AG10803 (cell line): ENCODE measurements around the gene DCST2.

Source experiments
- DNase-seq: peaks from one replicate; pipeline ENCODE4 v3.0.0; 2010; ENCODE audit warnings: low read depth
- H3K4me3 ChIP-seq: 2 replicates; pipeline ENCODE4 v1.5.1; 2011; ENCODE audit warnings: mild to moderate bottlenecking, low read length, control low read depth
- TF ChIP-seq, protein P1 (sequence below): conservative IDR thresholded peaks from 2 replicates; pipeline ENCODE4 v1.5.1; 2011; ENCODE audit warnings: mild to moderate bottlenecking, low read length, control low read depth, inconsistent platforms

DCST2 gene

DNA sequence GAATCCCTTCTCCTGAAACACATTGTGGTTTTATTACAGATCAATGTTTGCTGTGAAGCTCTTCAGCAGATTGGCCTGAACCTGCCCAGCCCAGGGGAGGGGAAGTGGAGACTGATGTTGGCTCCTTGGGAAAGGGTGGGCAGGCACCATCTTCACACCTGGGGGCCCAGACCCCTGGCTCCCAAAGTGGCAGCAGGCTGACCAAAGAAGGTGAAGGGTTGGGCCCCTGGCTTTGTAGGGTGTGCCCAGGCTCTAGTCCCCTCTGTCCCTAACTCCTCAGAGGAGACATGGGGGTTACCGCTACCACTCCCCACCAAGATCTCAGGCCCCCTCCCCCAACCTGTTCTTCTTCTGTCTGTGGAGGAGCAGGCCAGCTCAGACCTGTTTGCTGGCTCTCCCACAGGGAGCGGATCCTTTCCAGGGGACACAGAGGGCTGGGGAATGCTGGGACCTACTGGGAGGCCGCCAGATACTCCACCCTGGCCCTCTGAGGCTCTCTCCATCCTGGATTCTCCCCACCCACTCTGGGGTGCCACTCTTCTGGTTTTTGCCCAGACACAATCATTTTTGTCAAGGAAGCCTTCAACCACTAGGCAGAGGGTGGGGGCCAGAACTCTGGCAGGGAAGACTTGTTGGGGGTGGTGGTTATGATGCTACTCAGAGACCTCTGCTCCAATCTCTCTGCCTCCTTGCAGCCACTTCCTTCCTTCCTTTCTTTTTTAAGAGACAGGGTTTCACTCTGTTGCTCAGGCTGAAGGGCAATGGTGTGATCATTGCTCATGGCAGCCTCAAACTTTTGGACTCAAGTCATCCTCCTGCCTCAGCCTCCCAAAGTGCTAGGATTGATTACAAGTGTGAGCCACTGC, 40.0 kb upstream of the DCST2 start:
- no peak overlapping the region for H3K4me3 ChIP-seq
- TF ChIP-seq, protein P1, sequence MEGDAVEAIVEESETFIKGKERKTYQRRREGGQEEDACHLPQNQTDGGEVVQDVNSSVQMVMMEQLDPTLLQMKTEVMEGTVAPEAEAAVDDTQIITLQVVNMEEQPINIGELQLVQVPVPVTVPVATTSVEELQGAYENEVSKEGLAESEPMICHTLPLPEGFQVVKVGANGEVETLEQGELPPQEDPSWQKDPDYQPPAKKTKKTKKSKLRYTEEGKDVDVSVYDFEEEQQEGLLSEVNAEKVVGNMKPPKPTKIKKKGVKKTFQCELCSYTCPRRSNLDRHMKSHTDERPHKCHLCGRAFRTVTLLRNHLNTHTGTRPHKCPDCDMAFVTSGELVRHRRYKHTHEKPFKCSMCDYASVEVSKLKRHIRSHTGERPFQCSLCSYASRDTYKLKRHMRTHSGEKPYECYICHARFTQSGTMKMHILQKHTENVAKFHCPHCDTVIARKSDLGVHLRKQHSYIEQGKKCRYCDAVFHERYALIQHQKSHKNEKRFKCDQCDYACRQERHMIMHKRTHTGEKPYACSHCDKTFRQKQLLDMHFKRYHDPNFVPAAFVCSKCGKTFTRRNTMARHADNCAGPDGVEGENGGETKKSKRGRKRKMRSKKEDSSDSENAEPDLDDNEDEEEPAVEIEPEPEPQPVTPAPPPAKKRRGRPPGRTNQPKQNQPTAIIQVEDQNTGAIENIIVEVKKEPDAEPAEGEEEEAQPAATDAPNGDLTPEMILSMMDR = no peak
- no peak for DNase-seq

DNA sequence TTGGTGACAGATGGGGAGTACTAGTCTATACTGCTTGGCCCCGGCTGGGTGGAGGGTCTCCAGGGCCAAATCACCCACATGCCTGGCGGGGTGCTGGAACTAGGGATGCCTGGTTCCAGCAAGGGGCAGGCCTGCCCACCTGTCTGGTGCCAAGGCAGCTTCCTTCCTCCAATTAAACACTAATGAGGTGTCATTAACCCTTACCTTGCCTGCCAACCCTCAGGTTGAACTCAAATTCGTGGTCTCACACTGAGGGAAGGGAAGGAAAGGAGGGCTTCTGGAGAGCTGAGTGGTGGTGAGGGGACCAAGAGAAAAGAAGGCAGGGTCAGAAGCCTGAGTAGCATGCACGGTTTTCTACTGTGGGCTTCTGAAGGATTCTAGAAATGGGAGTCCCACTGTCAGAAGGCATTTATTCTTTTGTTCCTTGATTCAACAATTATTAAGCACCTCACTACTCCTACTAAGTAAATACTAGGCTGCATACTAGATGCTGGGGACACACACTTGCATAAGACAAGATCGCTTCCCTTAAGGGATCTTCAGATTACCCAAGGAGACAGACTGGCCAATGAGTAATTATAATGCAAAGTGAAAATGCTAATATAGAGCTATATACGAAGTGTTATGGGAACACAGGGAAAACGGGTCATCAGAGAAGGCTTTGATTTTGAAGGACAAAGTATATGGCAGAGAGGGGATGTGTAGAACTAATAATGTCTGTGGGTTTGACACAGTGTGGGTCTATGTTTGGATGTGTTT, 39.1 kb upstream of the DCST2 start:
- no peak for DNase-seq
- TF ChIP-seq, protein P1 = no peak

DNA sequence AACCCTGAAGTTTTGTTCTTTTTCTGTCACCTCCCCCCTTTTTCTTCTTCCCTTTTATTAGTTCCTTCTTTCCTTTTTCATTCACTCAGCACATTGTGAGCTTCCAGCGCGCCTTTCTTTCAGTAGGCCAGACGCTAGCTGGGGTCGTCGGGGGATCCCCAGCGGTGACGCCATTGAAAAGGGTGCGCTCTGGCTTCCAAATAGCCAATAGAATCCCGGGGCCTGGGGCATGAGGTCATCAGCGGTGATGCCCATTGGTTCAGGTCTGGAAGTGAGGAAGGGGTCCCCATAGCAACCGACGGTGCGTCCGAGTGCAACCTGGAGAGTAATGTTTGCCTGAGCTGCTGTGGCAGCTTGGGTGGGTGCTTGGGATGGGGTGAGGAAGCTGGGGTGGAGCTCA, 38.1 kb upstream of the DCST2 start:
- TF ChIP-seq, protein P1 = no peak
- DNase-seq = no peak
- H3K4me3 ChIP-seq = no peak overlapping the region

More for the DNA sequence above, 39.1 kb upstream of the DCST2 start:
- H3K4me3 ChIP-seq = no peak overlapping the region

DNA sequence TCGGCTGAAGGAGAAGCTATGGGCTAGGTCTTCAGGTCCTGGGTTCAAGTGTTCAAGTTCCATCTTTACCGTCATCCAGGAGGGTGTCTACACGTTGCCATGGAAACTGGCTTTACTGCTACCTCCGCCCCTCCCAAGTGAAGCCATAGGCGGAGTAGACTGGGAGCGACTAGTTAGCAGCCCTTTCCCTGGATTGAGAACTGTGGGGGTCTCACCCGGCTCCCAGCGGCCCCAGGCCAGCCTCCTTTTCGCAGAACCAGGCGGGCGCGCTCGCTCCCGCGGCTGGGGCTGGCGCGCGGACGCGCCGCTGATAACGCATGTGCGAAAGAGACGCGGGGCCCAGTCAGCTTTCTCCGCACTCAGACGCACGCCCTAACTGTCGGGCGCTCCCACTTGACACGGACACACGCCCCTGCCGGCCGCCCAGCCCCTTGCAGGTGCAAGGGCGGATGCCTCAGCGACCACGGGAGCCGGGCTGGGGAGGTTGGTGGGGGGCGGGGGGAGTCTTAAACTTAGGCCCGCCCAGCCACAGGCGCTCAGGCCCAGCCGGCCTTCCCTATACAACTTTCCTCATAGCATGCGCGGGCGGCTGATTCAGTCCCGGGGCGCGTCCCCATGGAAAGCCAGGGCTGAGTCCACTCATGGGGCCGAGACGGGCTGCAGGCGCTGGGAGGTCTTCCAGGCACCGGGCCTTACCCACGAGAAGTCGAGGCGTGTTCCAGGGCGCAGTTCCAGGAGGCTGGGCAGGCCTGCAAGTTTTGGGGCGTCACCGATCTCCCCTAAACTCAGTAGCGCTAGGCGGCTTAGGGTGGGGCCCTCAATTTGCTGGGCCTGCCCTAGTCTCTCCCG, 37.4 kb upstream of the DCST2 start:
- H3K4me3 ChIP-seq = peak overlapping the region; percentile 62
- peak; percentile 56 for DNase-seq
- TF ChIP-seq, protein P1 = peak; percentile 36

DNA sequence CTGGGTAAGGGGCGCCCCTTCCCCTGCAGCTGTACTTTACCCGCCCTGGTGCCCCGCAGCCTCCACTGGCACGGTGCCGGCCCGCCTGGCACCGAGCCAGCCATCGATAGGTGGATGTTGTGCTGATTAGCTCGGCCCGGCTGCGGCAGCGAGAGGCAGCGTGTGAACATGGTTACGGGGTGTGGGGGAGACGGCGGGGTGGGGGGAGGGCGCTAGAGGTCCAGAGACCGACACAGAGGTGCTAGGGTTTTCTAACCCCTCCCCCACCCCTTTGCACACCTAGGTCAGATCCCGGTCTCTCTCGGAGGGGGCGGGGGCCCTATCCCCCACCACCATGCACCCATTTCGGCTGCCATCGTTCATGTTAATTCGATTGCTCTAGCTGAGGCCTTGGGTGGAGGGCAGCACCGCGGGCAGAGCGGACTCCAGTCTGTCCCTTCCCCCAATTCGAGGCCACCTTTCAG, 36.6 kb upstream of the DCST2 start:
- TF ChIP-seq, protein P1 = no peak
- DNase-seq = no peak
- H3K4me3 ChIP-seq = peak overlapping the region; percentile 62

DNA sequence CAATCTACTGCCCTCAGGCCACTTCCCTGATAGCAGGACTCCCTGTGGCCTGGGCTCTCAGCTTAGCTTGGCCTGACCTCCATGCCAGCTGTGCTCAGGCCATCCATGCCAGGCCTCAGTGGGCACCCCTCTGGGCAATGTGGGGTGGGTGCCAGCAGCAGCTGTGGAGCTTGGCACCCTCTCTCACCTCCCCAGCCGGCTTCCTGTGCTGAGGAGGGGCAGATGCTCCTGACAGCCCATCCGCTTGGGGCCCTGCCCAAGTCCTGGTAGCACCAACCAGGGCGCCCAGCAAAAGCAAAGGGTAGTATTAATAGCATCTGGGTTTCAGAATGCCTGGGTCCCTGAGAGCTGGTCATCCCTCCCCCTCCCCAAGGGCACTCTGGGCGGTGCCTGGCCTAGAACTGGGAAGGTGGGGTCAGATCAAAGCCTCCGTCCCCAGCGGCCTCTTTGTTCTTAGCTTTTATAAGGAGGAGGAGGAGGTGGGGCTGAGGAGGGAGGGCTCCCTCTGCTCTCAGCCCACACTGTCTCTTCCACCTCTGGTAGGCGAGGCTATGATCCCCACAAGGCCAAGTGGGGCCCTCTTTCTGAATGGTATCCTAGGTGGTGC, 36.1 kb upstream of the DCST2 start:
- no peak overlapping the region for H3K4me3 ChIP-seq
- no peak for DNase-seq
- TF ChIP-seq, protein P1 = no peak
